Measurements from ENCODE around the gene GTF2H2C.
"Not testable (repeated sequence)": the region's sequence is repeated elsewhere in the genome, so short reads cannot be mapped to it uniquely, and the experiment has no call there.

GRCh38 chr5:69601947-69602346 lies 42.0 kb downstream of the GTF2H2C start:
- not testable (repeated sequence) for TF ChIP-seq CTCF (conservative IDR thresholded peaks at IDR 0.05; ENCODE audit: low read depth, low read length); EZH2 (IDR thresholded peaks at IDR 0.05; ENCODE audit: borderline replicate concordance, low read depth, low read length, poor library complexity, severe bottlenecking)
